HepG2 (cell line): ENCODE results near the gene DAB2IP. TPM values are rescaled to one million over a fixed set of nuclear protein-coding genes. Genes with fewer than 3 reads are reported as not detected.

Experiments used
- ARID2 ChIP-seq: sonication (generic); formaldehyde crosslinking; IDR thresholded peaks from 2 replicates; pipeline ENCODE4 v1.8.1; 2022; ENCODE audit warnings: mild to moderate bottlenecking, missing genetic modification reagents, borderline replicate concordance
- ELF1 ChIP-seq: sonication (generic); formaldehyde crosslinking; IDR thresholded peaks from 2 replicates; pipeline ENCODE4 v1.4.0; 2020; ENCODE audit warnings: missing genetic modification reagents
- ERF ChIP-seq: IDR thresholded peaks from 2 replicates; pipeline ENCODE4 v1.6.1; 2018; ENCODE audit warnings: missing biosample characterization, missing genetic modification reagents
- HDAC2 ChIP-seq: sonication (generic); formaldehyde crosslinking; IDR thresholded peaks from 2 replicates; pipeline ENCODE4 v1.4.0; 2020; ENCODE audit warnings: missing genetic modification reagents
- IKZF5 ChIP-seq: IDR thresholded peaks from 2 replicates; pipeline ENCODE4 v1.6.1; 2018; ENCODE audit warnings: missing genetic modification reagents, mild to moderate bottlenecking, missing compliant biosample characterization
- LCORL ChIP-seq, 2 experiments: fragments of 450-650 bp in 1 of 2; sonication (generic) in 1 of 2; formaldehyde crosslinking in 1 of 2; IDR thresholded peaks; 2 replicates each; pipeline versions ENCODE4 v1.5.0 to v1.6.1; 2017 to 2020; ENCODE audit warnings: antibody characterized with exemption in 1 of 2, missing genetic modification reagents in 1 of 2
- MATR3 ChIP-seq: sonication (generic); formaldehyde crosslinking; IDR thresholded peaks from 2 replicates; pipeline ENCODE4 v1.4.0; 2020; ENCODE audit warnings: missing genetic modification reagents
- MED13 ChIP-seq: sonication (generic); formaldehyde crosslinking; IDR thresholded peaks from 2 replicates; pipeline ENCODE4 v1.5.0; 2020; ENCODE audit warnings: missing genetic modification reagents
- RBFOX2 ChIP-seq: fragments of 200-400 bp; formaldehyde crosslinking; IDR thresholded peaks from 2 replicates; pipeline ENCODE4 v1.6.1; 2017; ENCODE audit warnings: low read depth, mild to moderate bottlenecking, low read length
- SMAD3 ChIP-seq: sonication (generic); formaldehyde crosslinking; IDR thresholded peaks from 2 replicates; pipeline ENCODE4 v1.4.0; 2020; ENCODE audit warnings: missing genetic modification reagents
- TAF15 ChIP-seq: fragments of 200-400 bp; formaldehyde crosslinking; IDR thresholded peaks from one replicate; pipeline ENCODE4 v1.6.1; 2018; ENCODE audit warnings: mild to moderate bottlenecking, low read depth, low read length; ENCODE audit not compliant: poor library complexity, severe bottlenecking
- ZFP1 ChIP-seq: IDR thresholded peaks from 2 replicates; pipeline ENCODE4 v1.6.1; 2016
- ZMYM2 ChIP-seq: sonication (generic); formaldehyde crosslinking; IDR thresholded peaks from 2 replicates; pipeline ENCODE4 v1.8.0; 2022; ENCODE audit warnings: mild to moderate bottlenecking, missing genetic modification reagents
- ZNF331 ChIP-seq: sonication (generic); formaldehyde crosslinking; IDR thresholded peaks from 2 replicates; pipeline ENCODE4 v1.4.0; 2020; ENCODE audit warnings: missing genetic modification reagents
- ZNF333 ChIP-seq: sonication (generic); formaldehyde crosslinking; IDR thresholded peaks from 2 replicates; pipeline ENCODE4 v1.4.0; 2020; ENCODE audit warnings: mild to moderate bottlenecking, missing genetic modification reagents, borderline replicate concordance
- ZNF597 ChIP-seq: sonication (generic); formaldehyde crosslinking; IDR thresholded peaks from 2 replicates; pipeline ENCODE4 v1.5.0; 2020; ENCODE audit warnings: missing genetic modification reagents
- ZNF644 ChIP-seq: IDR thresholded peaks from 2 replicates; pipeline ENCODE4 v1.6.1; 2016; ENCODE audit warnings: low read depth
- ZNF7 ChIP-seq: IDR thresholded peaks from 2 replicates; pipeline ENCODE4 v1.6.1; 2016; ENCODE audit warnings: missing biosample characterization, missing genetic modification reagents
- ZNF768 ChIP-seq: sonication (generic); formaldehyde crosslinking; IDR thresholded peaks from 2 replicates; pipeline ENCODE4 v1.4.0; 2020; ENCODE audit warnings: missing genetic modification reagents
- ZSCAN20 ChIP-seq: sonication (generic); formaldehyde crosslinking; IDR thresholded peaks from 2 replicates; pipeline ENCODE4 v1.4.0; 2020; ENCODE audit warnings: missing genetic modification reagents, mild to moderate bottlenecking, borderline replicate concordance
- polyA plus RNA-seq, 8 experiments: library from polyadenylated mRNA; depleted of rRNA in 3 of 8; stranded (reverse) in 7 of 8; unstranded in 1 of 8; fragments of >200 nt; fragmentation: Illumina TruSeq in 4 of 8; extraction: Trizol in 4 of 8; gene quantifications; 2 replicates each; pipeline versions ENCODE4 v1.2.1 to v1.2.3, GENCODE V29; 2011 to 2016; ENCODE audit warnings: low read depth in 4 of 8, missing spikeins in 1 of 8, mixed read lengths in 1 of 8; ENCODE audit not compliant: insufficient read depth in 1 of 8
- total RNA-seq, 5 experiments: library from RNA; depleted of rRNA; stranded (reverse); fragments of >200 nt; fragmentation: Illumina TruSeq; extraction: Trizol; gene quantifications; 2 replicates each; pipeline ENCODE4 v1.2.3, GENCODE V29; 2016; ENCODE audit warnings: low read depth in 1 of 5
- TF ChIP-seq, protein P1 (sequence below): sonication (generic); formaldehyde crosslinking; IDR thresholded peaks from 2 replicates; pipeline ENCODE4 v1.5.1; 2020; ENCODE audit warnings: missing genetic modification reagents, mild to moderate bottlenecking, borderline replicate concordance

DAB2IP gene
- total and polyA plus RNA-seq, 2 of the 13 experiments (the other 11 are each of a cell fraction or from before 2014, with no cell fraction given) = 25.3 to 37.9 TPM

GRCh38 chr9:121750259-121750714 lies 98.9 kb downstream of the DAB2IP start (continued):
- TF ChIP-seq, protein P1, sequence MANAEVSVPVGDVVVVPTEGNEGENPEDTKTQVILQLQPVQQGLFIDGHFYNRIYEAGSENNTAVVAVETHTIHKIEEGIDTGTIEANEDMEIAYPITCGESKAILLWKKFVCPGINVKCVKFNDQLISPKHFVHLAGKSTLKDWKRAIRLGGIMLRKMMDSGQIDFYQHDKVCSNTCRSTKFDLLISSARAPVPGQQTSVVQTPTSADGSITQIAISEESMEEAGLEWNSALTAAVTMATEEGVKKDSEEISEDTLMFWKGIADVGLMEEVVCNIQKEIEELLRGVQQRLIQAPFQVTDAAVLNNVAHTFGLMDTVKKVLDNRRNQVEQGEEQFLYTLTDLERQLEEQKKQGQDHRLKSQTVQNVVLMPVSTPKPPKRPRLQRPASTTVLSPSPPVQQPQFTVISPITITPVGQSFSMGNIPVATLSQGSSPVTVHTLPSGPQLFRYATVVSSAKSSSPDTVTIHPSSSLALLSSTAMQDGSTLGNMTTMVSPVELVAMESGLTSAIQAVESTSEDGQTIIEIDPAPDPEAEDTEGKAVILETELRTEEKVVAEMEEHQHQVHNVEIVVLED (CRISPR knock-in tag) = no peak
- TF ChIP-seq ZMYM2 = 0 out of 2 replicates have a peak, but pooled peaks have one; percentile 3
- no peak for TF ChIP-seq TAF15
- TF ChIP-seq ZNF644 (CRISPR knock-in tag) = peak; percentile 29; the same call in 1 of the 2 replicates
- TF ChIP-seq ZSCAN20 (CRISPR knock-in tag) = no peak
- peak; percentile 77; the same call in 1 of the 2 replicates for TF ChIP-seq HDAC2 (CRISPR knock-in tag)
- TF ChIP-seq ARID2 (CRISPR knock-in tag) = 0 out of 2 replicates have a peak, but pooled peaks have one; percentile 65
- TF ChIP-seq MATR3 = no peak
- peak; percentile 32; the same call in 1 of the 2 replicates for TF ChIP-seq ZNF768 (CRISPR knock-in tag)
- 0 out of 2 replicates have a peak, but pooled peaks have one; percentile 8 for TF ChIP-seq ZNF333 (CRISPR knock-in tag)
- TF ChIP-seq ZFP1 (CRISPR knock-in tag) = peak; percentile 42; the same call in 1 of the 2 replicates
- no peak for TF ChIP-seq ELF1 (CRISPR knock-in tag)
- no peak for TF ChIP-seq ZNF597
- 0 out of 2 replicates have a peak, but pooled peaks have one; percentile 26 for TF ChIP-seq SMAD3 (CRISPR knock-in tag)
- TF ChIP-seq LCORL (IDR thresholded peaks at IDR 0.05) = no peak
- TF ChIP-seq LCORL (CRISPR knock-in tag; IDR thresholded peaks at IDR 0.05) = peak; percentile 86; the same call in 1 of the 2 replicates
- TF ChIP-seq ZNF331 = peak; percentile 73
- 0 out of 2 replicates have a peak, but pooled peaks have one; percentile 39 for TF ChIP-seq MED13 (CRISPR knock-in tag)
- TF ChIP-seq IKZF5 (CRISPR knock-in tag) = peak; percentile 15; the same call in 1 of the 2 replicates
- 0 out of 2 replicates have a peak, but pooled peaks have one; percentile 7 for TF ChIP-seq ZNF7 (CRISPR knock-in tag)
- 0 out of 2 replicates have a peak, but pooled peaks have one; percentile 8 for TF ChIP-seq RBFOX2
- 0 out of 2 replicates have a peak, but pooled peaks have one; percentile 23 for TF ChIP-seq ERF (CRISPR knock-in tag)
